OCI-LY7 (cell line): ENCODE results near the gene IL1RL2.

Source experiments
- EZH2phosphoT487 ChIP-seq: fragments of 200-600 bp; sonication (generic); IDR thresholded peaks from 2 replicates; pipeline ENCODE4 v1.6.1; 2018; ENCODE audit warnings: low read depth, borderline replicate concordance, mild to moderate bottlenecking, mixed run types, antibody characterized with exemption, low read length, moderate library complexity, mixed read lengths
- TF ChIP-seq, protein P1 (sequence below): fragments of 200-600 bp; sonication (generic); conservative IDR thresholded peaks from 2 replicates; pipeline ENCODE4 v1.5.1; 2014; ENCODE audit warnings: mild to moderate bottlenecking, antibody characterized with exemption, low read length, moderate library complexity, mixed read lengths

GRCh38 chr2:102141011-102141943 is 45.5 kb upstream of the IL1RL2 start:
- TF ChIP-seq, protein P1, sequence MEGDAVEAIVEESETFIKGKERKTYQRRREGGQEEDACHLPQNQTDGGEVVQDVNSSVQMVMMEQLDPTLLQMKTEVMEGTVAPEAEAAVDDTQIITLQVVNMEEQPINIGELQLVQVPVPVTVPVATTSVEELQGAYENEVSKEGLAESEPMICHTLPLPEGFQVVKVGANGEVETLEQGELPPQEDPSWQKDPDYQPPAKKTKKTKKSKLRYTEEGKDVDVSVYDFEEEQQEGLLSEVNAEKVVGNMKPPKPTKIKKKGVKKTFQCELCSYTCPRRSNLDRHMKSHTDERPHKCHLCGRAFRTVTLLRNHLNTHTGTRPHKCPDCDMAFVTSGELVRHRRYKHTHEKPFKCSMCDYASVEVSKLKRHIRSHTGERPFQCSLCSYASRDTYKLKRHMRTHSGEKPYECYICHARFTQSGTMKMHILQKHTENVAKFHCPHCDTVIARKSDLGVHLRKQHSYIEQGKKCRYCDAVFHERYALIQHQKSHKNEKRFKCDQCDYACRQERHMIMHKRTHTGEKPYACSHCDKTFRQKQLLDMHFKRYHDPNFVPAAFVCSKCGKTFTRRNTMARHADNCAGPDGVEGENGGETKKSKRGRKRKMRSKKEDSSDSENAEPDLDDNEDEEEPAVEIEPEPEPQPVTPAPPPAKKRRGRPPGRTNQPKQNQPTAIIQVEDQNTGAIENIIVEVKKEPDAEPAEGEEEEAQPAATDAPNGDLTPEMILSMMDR, result no peak
- no peak for TF ChIP-seq EZH2phosphoT487
